HG02973 (cell line): Measurements from ENCODE around the gene ATL2.
"Not testable (repeated sequence)": the region's sequence is repeated elsewhere in the genome, so short reads cannot be mapped to it uniquely, and the experiment has no call there.

Experiments
- ATAC-seq: cut with Tn5 transposase; IDR thresholded peaks from one replicate; pipeline ENCODE4 v1.9.1; 2021; ENCODE audit warnings: moderate library complexity; ENCODE audit not compliant: unreplicated experiment

Gene ATL2

DNA sequence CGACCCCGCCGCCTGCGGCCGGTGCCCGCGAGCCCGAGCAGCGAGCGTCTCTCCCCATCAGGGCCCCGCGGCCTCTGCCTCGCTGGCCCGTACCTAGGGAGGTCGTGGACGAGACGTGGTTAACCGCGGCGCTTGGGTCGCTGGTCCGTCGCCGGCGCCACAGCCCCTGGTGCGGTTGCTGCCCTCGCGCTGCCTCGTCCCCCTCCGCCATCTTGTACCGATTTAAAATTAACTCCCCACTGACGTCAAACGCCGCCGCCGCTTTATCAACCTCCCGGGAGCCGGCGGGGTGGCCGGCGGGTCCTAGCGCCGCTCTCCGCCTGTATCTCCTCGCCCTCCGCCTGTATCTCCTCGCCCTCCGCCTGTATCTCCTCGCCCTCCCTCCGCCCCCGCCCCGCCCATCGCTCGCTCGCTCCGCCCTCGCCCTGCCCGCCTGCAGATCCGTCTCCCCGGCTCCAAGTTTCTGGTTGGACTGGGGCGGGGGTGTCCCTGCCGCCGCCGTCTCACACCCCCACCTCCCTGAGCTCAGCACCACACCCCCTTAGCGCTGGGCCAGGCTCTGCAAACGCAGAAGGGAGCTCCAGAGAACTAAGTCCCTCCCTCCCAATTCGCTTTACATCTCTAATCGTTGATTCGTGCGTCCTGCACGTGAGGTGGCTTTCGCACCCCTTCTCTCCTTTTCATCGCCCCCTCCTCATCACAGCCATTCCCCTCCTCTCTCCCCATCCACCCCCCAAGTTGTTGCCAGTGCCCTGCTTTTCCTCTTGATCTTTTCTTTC, at the start of gene ATL2:
ATL2 (minus strand) TSS at position 224 of the 779 bp plus-strand sequence; CDS start at position 211, 13 bp downstream.
- ATAC-seq = peak; percentile 77

DNA sequence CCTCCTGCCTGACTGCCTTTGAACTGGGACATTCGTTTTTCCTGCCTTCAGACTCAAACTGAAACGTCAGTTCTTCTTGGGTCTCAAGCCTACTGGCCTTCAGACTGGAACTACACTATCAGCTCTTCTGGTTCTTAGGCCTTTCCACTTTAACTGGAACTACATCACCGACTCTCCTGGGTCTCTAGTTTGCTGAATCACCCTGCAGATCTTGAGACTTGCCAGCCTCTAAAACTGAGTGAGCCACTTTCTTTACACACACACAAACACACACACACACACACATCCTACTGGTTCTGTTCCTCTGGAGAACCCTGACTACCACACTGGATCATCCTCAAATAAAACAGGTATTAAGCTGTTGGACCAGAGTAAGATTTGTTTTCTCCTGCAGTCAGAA, 46.7 kb upstream of the ATL2 start:
- ATAC-seq = no peak

DNA sequence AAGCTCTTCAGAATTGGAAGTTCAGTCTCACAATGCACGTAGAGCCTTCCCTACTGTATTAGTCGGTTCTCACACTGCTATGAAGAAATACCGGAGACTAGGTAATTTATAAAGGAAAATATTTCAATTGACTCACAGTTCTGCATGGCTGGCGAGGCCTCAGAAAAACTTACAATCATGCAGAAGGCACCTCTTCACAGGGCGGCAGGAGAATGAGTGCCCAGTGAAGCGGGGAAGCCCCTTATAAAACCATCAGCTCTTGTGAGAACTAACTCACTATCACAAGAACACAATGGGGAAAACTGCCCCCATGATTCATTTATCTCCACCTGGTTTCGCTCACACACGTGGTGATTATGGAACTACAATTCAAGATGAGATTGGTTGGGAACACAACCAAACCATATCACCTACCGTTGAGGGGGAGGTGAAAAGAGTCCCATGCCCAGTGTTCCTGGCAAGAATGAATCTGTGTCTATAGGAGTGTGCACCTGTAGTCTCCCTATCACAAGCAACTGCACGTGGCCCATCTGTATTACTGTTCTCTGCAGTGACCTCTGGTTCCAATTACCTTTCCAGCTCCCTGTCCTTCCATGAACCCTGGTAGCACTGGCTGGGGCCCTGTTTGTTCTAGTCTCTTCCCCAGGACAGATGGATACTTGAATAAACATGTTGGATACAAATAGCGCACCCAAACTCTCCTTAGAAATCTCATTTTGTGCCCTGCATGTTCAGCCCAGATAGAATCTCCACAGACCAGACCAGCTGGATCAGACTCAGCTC, 44.4 kb upstream of the ATL2 start:
- ATAC-seq = no peak

DNA sequence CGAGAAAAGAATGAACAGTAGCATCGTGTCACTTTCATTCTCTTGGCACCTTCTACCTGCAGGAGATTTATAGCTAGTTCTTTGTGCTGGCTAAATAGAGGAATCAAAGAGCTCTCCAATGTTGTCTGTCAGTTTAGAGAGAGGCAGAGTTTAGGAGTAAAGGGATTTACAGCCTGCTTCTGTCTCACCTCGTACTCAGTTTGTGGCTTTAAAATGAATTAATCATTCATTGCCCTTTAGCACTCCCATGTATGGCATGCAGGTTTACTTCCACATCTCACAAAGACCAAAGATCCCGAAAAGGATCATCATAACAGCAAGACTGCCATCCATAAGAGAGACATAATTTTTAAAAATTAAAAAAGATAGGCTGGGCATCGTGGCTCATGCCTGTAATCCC, 42.4 kb upstream of the ATL2 start:
- ATAC-seq = no peak

DNA sequence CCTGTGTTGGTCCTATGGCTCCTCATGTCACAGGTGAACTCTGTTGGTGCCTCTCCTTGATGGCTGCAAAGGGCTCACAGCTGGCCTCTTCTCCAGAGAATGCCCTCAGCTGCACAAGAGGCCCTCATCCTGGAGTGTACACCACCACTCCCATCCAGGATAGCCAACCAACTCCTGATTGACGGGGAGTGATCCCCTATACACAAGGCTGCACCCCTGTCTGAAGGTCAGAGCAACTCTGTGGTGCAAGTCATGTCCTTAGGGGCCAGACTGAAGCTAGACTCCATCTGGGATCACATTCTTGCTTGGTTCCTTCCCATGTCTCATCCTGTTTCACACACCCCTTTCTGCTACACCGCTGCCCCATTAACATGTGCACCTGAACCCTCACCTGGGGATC, 41.7 kb upstream of the ATL2 start:
- ATAC-seq = no peak

DNA sequence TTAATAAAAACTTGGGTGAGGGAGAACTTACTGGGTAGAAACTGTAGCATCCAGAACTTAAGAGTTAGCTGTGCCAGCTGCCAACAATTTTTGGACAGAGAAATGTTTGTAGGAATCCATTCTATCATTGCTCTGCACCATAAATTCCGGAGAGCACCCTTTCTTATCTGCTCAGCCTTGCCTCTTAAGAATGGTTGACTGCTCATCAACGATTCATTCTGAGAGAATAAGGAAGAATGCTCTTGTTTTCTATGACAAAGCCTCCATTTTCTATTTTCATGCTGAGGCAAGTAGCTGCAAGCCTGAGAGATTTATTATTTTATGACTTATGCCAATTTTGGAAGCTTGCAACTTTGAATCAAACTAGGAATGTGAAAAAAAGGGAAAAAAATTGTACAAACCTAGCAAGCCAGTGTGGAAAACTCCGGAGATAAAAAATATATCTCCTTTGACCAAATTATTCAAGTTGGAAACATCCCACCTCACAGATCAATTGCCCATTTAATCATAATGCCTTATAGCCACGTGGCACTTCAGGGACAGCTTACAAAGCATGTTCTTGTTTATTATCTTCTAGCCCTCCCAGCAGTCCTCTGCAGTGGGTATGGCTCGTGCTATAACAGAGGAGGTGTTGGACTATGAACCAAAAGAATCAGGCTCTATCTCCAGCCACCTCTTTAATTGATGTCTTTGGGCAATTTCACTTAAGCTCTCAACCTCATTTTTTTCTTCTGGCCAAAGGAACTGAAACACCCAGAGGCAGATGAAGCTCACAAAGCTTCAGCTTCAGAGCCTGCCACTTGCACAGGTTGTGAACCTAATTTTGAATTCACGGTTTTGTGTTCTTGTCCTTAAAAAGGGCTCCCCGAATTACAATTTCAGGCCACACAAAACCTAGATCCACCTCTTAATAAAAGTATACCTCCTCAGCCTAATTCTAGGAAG, 40.9 kb upstream of the ATL2 start:
- ATAC-seq = no peak

DNA sequence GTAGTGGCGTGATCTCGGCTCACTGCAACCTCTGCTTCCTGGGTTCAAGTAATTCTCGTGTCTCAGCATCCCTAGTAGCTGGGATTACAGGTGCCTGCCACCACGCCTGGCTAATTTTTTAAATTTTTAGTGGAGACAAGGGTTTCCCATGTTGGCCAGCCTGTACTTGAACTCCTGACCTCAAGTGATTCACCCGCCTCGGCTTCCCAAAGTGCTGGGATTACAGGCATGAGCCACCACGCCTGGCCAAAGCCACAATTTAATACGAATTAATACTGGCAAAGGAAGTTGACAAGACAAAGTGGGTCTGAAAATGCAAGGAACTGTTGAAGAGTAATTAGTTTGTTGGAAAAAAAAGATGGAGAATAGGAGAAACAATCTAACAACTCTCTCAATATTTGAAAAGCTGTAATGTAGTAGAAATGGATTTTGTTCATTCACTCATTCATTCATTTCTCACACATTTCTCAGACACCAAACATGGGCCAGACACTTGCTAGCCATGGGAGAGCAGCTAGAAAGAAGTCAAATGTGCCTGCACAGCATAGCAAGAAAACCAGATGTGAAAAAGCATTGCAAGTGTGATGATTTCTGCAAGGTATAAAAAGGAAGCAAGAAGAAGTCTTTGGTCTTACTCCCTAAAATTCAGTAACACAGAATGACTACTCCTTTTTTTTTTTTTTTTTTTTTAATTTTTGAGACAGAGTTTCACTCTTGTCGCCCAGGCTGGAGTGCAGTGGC, 39.4 kb upstream of the ATL2 start:
- ATAC-seq = no peak

DNA sequence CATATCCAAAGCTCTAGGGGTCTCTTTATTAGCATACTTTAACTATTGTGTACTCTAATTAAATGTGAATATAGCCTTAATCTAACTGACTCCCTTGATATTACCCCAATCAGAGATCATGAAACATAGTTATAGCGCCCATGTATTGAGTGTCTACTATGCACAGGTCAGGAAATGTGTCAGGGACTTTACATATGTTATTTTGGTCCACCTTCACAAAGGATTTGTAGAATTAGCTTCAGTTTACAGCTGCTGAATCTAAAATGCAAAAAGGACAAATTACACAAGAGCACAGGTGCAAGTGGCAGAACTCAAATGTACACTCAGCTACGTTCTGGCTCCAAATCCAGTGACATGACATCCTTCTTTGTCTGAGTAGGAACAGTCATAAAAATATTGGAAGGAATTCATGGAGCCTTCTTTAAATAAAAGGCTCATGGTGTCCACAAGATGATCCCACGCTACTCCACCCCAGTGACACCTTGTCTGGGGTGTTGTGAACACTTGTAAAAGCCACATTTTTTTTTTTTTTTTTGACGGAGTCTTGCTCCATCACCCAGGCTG, 38.7 kb upstream of the ATL2 start:
- no peak for ATAC-seq

DNA sequence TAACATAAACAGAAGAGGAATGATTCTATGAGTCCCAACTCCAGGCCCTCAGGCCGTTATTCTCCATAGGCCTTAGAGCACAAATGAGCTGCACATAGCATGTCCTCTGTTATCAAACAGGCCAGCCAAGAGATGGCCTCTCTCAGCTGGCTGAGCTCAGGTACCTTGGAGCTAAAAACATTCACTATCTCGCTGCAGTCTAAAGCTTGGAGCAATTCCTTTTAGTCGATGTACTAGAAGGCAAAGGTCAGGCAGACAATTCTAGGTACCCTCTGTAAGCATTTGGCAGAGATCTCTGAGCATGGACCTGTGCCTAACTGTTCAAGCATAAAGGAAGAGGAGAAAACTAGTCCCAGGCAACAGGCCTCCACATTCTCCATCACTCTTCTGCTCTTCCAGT, 38.0 kb upstream of the ATL2 start:
- no peak for ATAC-seq

DNA sequence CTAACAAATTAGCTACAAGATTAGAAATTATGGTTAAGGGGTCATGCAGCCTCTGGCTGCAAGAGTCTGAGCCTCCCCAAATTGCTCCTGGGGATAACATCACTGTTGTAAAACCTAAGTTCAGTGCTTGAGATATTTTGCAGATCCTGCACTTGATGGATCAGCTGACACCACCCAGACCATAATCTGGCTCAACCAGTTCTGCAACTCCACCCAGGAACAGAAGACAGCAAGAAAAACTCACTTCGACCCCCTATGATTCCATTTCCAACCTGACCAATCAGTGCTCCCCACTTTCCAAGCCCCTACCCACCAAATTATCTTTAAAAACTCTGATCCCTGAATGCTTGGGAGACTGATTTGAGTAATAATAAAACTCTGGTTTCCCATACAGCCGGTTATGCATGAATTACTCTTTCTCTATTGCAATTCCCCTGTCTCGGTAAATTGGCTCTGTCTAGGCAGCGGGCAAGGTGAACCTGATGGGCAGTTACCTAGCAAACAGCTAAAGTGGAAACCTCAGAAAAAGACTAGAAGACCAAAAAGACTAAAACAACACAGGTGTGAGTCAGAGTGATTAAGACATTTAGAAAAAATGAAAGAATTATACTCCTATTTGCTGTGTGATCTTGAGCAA, 35.3 kb upstream of the ATL2 start:
- not testable (repeated sequence) for ATAC-seq

DNA sequence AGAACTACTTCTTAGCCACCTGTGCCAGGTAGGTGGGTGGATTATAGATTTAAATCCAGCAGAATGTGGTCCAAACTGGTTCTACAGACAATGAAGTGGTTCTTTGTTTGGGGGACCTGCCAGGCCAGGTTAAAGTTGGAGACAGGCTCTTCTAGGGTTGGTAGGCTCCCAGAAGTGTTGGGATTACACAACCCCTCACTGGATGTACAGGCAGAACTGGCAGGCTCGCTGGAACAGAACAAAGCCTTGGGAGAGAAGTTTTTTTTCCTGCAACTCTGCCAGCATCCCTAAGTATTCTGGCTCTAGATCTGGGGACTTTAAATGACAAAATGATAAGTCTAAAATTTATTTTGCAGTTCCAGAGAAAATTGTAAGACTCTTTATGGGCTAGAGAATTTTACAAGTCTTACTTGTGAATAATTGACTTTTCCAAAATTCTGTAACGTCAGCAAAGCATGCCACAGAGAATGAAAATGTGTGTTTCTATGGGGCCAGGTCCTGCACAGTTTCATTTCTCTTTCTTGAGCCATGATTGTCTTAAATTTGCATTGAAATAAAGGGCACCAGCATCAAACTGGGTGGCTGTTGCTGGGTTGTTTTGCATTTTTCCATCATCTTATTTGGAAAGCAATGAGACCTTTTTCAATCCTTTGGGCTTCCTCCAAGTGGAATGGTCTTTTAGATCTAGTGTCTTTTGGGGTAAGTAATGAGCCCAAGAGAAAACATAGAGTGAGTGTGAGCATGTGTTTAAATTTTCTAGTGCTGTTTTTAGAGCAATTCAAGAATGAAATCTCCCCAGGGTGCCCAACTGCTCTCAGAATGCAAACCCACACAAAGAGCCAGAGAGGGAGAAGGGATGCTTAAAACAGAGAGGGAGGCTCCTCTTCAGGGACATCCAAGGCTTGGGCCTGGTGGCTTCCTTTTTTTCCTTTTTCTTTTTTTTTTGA, 32.4 kb upstream of the ATL2 start:
- ATAC-seq = no peak

DNA sequence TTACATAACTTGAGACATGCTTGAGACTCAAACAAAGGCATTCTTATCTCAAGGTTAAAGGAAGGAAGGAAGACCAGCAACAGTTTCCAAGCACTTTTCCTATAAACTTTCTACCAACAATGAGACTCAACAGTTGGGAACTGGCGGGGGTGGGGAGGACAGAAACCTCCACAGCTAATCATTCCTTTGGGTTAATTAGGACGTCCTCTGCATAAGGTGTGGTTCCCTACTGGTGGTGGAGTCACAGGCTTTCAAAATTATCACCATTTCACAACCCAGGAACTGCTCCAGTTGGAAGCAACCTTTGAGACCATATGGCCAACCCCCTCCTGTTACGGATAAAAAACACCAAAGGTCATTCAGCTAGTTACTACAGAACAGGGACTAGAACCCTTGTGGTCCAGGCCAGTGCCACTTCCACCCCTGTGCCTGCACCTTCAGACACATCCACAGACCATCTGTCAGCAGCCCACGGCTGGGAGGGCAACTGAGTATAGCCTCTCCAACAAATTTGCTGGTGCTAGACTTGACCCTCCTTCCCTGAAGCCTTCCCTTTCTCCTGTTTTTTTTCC, 30.1 kb upstream of the ATL2 start:
- ATAC-seq = no peak

DNA sequence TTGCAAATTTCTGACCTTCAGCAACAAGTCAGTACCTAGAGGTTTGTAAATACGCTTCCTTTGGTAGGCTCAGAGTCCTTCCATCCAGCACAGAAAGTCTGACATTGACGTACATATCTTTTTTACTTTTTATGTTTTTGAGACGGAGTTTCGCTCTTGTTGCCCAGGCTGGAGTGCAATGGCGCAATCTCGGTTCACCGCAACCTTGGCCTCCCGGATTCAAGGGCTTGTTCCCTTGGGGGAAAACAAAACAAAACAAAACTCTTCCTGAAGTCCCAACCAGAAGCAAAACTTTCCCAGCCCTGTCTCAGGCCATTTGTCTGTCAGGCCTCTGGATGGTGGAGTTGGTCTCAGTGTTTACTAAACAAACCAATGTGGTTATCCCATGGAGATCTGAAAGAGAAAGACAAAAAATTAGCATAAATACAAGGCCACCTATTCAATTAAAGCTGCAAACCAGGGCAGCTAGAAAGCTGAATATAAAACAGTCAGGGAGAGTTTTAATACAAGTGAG, 29.6 kb upstream of the ATL2 start:
- ATAC-seq = no peak

DNA sequence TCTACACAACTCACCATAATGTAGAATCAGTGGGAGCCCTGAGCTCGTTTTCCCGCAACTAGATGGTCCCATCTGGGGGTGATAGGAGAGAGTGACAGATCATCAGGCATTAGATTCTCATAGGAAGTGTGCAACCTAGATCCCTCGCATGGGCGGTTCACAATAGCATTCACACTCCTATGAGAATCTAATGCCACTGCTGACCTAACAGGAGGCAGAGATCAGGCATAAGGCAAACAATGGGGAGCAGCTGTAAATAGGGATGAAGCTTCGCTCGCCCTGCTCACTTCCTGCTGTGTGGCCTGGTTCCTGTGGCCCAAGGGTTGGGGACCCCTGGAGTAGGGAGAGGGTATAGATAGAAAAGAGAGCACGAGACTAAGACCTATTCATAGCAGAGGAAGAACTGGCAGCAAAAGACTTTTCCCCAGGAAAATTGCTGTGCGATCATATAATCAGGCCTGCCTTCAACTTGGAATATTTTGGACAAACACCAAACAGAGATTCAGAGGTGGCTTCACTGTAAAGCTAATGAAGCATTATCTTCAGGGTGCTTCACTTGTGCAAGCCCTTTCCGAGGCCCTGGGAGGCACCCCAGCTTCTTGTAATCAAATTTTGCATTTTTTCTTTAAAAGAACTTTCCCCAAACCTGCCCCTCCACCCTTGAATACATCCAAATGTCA, 29.0 kb upstream of the ATL2 start:
- ATAC-seq = no peak

DNA sequence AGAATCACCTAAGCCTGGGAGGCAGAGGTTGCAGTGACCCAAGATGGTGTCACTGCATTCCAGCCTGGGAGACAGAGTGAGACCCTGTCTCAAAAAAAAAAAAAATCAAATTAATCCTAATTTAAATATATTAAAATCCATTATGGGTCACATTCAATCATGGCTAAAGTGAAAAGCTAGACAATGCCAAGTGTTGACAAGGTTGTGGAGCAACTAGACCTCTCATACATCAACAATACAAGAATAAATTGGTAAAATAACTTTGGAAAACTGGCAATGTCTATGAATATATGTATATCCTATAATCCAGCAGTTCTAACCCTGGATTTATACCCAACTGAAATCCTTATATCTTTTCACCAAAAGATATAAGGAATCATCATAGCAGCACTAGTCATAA, 23.4 kb upstream of the ATL2 start:
- ATAC-seq = no peak

DNA sequence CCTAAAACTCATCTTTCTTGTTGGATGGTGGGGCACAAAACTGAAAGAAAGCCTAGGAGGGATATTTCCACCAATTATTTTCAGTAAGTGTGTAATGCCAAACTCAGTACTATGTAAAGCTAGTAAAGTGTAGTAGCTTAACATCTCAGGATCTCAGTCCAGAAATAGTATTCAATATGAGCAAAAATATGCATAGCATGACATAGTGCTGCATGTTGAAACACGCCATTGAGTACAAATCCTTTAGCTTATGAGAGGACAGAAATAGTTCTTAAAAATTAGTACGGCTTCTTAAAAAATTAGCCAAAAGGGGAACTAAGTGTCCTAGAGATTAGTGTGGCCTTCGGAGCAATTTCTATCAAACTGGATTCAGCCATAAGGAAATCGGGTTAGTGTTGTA, 21.7 kb upstream of the ATL2 start:
- no peak for ATAC-seq

DNA sequence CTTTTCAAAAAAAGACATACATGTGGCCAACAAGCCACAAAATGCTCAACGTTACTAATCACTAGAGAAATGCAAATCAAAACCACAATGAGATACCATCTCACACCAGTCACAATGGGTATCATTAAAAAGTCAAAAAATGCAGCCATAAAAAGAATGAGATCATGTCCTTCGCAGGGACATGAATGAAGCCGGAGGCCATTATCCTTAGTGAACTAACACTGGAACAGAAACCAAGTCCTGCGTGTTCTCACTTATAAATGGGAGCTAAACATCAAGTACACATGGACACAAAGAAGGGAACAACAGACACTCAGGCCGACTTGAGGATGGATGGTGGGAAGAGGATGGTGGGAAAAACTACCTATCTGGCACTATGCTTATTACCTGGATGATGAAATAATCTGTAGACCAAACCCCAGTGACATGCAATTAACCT, 17.8 kb upstream of the ATL2 start:
- ATAC-seq = no peak
